ENCODE data around the gene MGST2.
"Not testable (repeated sequence)": the region's sequence is repeated elsewhere in the genome, so short reads cannot be mapped to it uniquely, and the experiment has no call there.

MGST2 gene

GRCh38 chr4:139669890-139670289 lies 4.3 kb downstream of the MGST2 start:
- DNase-seq (ENCODE audit: low read depth in 2 of 2) = no peak

GRCh38 chr4:139670775-139671174 lies 5.2 kb downstream of the MGST2 start:
- DNase-seq (ENCODE audit: low read depth in 2 of 2) = no peak

GRCh38 chr4:139672215-139672614 lies 6.6 kb downstream of the MGST2 start:
- no peak for DNase-seq (ENCODE audit: low read depth in 2 of 2)

GRCh38 chr4:139672732-139673131 lies 7.1 kb downstream of the MGST2 start:
- DNase-seq (ENCODE audit: low read depth in 2 of 2) = no peak

GRCh38 chr4:139674875-139675550 lies 9.4 kb downstream of the MGST2 start:
- no peak for DNase-seq (ENCODE audit: low read depth in 2 of 2)

- DNase-seq (ENCODE audit: low read depth in 2 of 2) = no peak
Observed at GRCh38 chr4:139675651-139676050, 10.0 kb downstream of the MGST2 start.

- no peak for DNase-seq (ENCODE audit: low read depth in 2 of 2)
Observed at GRCh38 chr4:139676365-139676764, 10.7 kb downstream of the MGST2 start.

- no peak for DNase-seq (ENCODE audit: low read depth in 2 of 2)
Observed at GRCh38 chr4:139676913-139677585, 11.4 kb downstream of the MGST2 start.

- DNase-seq (ENCODE audit: low read depth in 2 of 2) = no peak
Observed at GRCh38 chr4:139682309-139682708, 16.7 kb downstream of the MGST2 start.

- no peak for DNase-seq (ENCODE audit: low read depth in 2 of 2)
Observed at GRCh38 chr4:139682741-139683151, 17.1 kb downstream of the MGST2 start.

GRCh38 chr4:139684351-139684750 lies 18.7 kb downstream of the MGST2 start:
- DNase-seq (ENCODE audit: low read depth in 2 of 2) = no peak

- DNase-seq (ENCODE audit: low read depth in 2 of 2) = no peak
Observed at GRCh38 chr4:139685180-139685579, 19.6 kb downstream of the MGST2 start.

GRCh38 chr4:139686130-139686529 lies 20.5 kb downstream of the MGST2 start:
- no peak for DNase-seq (ENCODE audit: low read depth in 2 of 2)

- no peak for DNase-seq (ENCODE audit: low read depth in 2 of 2)
Observed at GRCh38 chr4:139686988-139687387, 21.4 kb downstream of the MGST2 start.

GRCh38 chr4:139689093-139689722 lies 23.6 kb downstream of the MGST2 start:
- DNase-seq (ENCODE audit: low read depth in 2 of 2) = no peak

GRCh38 chr4:139690419-139690818 lies 24.8 kb downstream of the MGST2 start:
- no peak for DNase-seq (ENCODE audit: low read depth in 2 of 2)

- DNase-seq (ENCODE audit: low read depth in 2 of 2) = no peak
Observed at GRCh38 chr4:139692309-139693012, 26.8 kb downstream of the MGST2 start.

- no peak for DNase-seq (ENCODE audit: low read depth in 2 of 2)
Observed at GRCh38 chr4:139694522-139695107, 29.0 kb downstream of the MGST2 start.

- DNase-seq (ENCODE audit: low read depth in 2 of 2) = no peak
Observed at GRCh38 chr4:139696491-139696890, 30.9 kb downstream of the MGST2 start.

- not testable (repeated sequence) for DNase-seq (ENCODE audit: low read depth in 2 of 2)
Observed at GRCh38 chr4:139698167-139698925, 32.7 kb downstream of the MGST2 start.

GRCh38 chr4:139700568-139700967 lies 34.9 kb downstream of the MGST2 start:
- DNase-seq (ENCODE audit: low read depth in 2 of 2) = no peak
